ENCODE data around the gene EPHA3.

Gene EPHA3

GRCh38 chr3:89405593-89405992 is 298.2 kb downstream of the EPHA3 start:
- Histone ChIP-seq H3K4me3 (ENCODE audit: insufficient read depth, low read depth, low read length, poor library complexity, severe bottlenecking) (no peak overlapping the region), H3K9me3 (ENCODE audit: control insufficient read depth, low read length) (no peaks in the 10 kb centered on the region), H3K36me3 (ENCODE audit: control insufficient read depth, insufficient read depth, low read length) (no peaks in the 10 kb centered on the region), H3K4me1 (ENCODE audit: control insufficient read depth, insufficient read depth, low read length, poor library complexity, severe bottlenecking) (no peaks in the 10 kb centered on the region), H3K27me3 (replicated peaks; ENCODE audit: control insufficient read depth, insufficient read depth, low read length, poor library complexity, severe bottlenecking) (no peaks in the 10 kb centered on the region), H3K27ac (ENCODE audit: insufficient read depth, low read length, poor library complexity, severe bottlenecking) (no peak overlapping the region)
- no peak for DNase-seq

GRCh38 chr3:89411201-89411600 is 303.8 kb downstream of the EPHA3 start:
- Histone ChIP-seq H3K9me3 (ENCODE audit: control insufficient read depth, low read length) (no peaks in the 10 kb centered on the region), H3K27me3 (replicated peaks; ENCODE audit: control insufficient read depth, insufficient read depth, low read length, poor library complexity, severe bottlenecking) (no peaks in the 10 kb centered on the region), H3K27ac (ENCODE audit: insufficient read depth, low read length, poor library complexity, severe bottlenecking) (no peak overlapping the region), H3K4me3 (ENCODE audit: insufficient read depth, low read depth, low read length, poor library complexity, severe bottlenecking) (no peak overlapping the region), H3K36me3 (ENCODE audit: control insufficient read depth, insufficient read depth, low read length) (no peaks in the 10 kb centered on the region), H3K4me1 (ENCODE audit: control insufficient read depth, insufficient read depth, low read length, poor library complexity, severe bottlenecking) (no peaks in the 10 kb centered on the region)
- DNase-seq: no peak

GRCh38 chr3:89414270-89414669 is 306.8 kb downstream of the EPHA3 start:
- Histone ChIP-seq H3K4me1 (ENCODE audit: control insufficient read depth, insufficient read depth, low read length, poor library complexity, severe bottlenecking) (no peaks in the 10 kb centered on the region), H3K27me3 (replicated peaks; ENCODE audit: control insufficient read depth, insufficient read depth, low read length, poor library complexity, severe bottlenecking) (no peaks in the 10 kb centered on the region), H3K4me3 (ENCODE audit: insufficient read depth, low read depth, low read length, poor library complexity, severe bottlenecking) (no peak overlapping the region), H3K9me3 (ENCODE audit: control insufficient read depth, low read length) (no peaks in the 10 kb centered on the region), H3K27ac (ENCODE audit: insufficient read depth, low read length, poor library complexity, severe bottlenecking) (no peak overlapping the region), H3K36me3 (ENCODE audit: control insufficient read depth, insufficient read depth, low read length) (no peaks in the 10 kb centered on the region)
- no peak for DNase-seq

- Histone ChIP-seq H3K4me3 (ENCODE audit: insufficient read depth, low read depth, low read length, poor library complexity, severe bottlenecking) (no peak overlapping the region), H3K27me3 (replicated peaks; ENCODE audit: control insufficient read depth, insufficient read depth, low read length, poor library complexity, severe bottlenecking) (no peaks in the 10 kb centered on the region), H3K27ac (ENCODE audit: insufficient read depth, low read length, poor library complexity, severe bottlenecking) (no peak overlapping the region), H3K9me3 (ENCODE audit: control insufficient read depth, low read length) (no peaks in the 10 kb centered on the region), H3K36me3 (ENCODE audit: control insufficient read depth, insufficient read depth, low read length) (no peaks in the 10 kb centered on the region), H3K4me1 (ENCODE audit: control insufficient read depth, insufficient read depth, low read length, poor library complexity, severe bottlenecking) (no peaks in the 10 kb centered on the region)
- DNase-seq: no peak
Measured at GRCh38 chr3:89419647-89420241, 312.3 kb downstream of the EPHA3 start.

- Histone ChIP-seq H3K9me3 (ENCODE audit: control insufficient read depth, low read length) (no peaks in the 10 kb centered on the region), H3K27me3 (replicated peaks; ENCODE audit: control insufficient read depth, insufficient read depth, low read length, poor library complexity, severe bottlenecking) (no peaks in the 10 kb centered on the region), H3K36me3 (ENCODE audit: control insufficient read depth, insufficient read depth, low read length) (no peaks in the 10 kb centered on the region), H3K4me1 (ENCODE audit: control insufficient read depth, insufficient read depth, low read length, poor library complexity, severe bottlenecking) (no peaks in the 10 kb centered on the region), H3K27ac (ENCODE audit: insufficient read depth, low read length, poor library complexity, severe bottlenecking) (no peak overlapping the region), H3K4me3 (ENCODE audit: insufficient read depth, low read depth, low read length, poor library complexity, severe bottlenecking) (no peak overlapping the region)
- no peak for DNase-seq
Measured at GRCh38 chr3:89426060-89426459, 318.6 kb downstream of the EPHA3 start.

GRCh38 chr3:89434621-89435380 is 327.4 kb downstream of the EPHA3 start:
- no peak overlapping the region for H3K27ac ChIP-seq (ENCODE audit: insufficient read depth, low read length, poor library complexity, severe bottlenecking)
- H3K27me3 ChIP-seq (replicated peaks; ENCODE audit: control insufficient read depth, insufficient read depth, low read length, poor library complexity, severe bottlenecking): no peaks in the 10 kb centered on the region
- no peak for DNase-seq

GRCh38 chr3:89436846-89437245 is 329.4 kb downstream of the EPHA3 start:
- no peaks in the 10 kb centered on the region for H3K36me3 ChIP-seq (ENCODE audit: control insufficient read depth, insufficient read depth, low read length)
- no peaks in the 10 kb centered on the region for H3K9me3 ChIP-seq (ENCODE audit: control insufficient read depth, low read length)
- H3K27me3 ChIP-seq (replicated peaks; ENCODE audit: control insufficient read depth, insufficient read depth, low read length, poor library complexity, severe bottlenecking): no peaks in the 10 kb centered on the region
- no peak for DNase-seq
- H3K4me1 ChIP-seq (ENCODE audit: control insufficient read depth, insufficient read depth, low read length, poor library complexity, severe bottlenecking): no peaks in the 10 kb centered on the region
- H3K27ac ChIP-seq (ENCODE audit: insufficient read depth, low read length, poor library complexity, severe bottlenecking): no peak overlapping the region
- H3K4me3 ChIP-seq (ENCODE audit: insufficient read depth, low read depth, low read length, poor library complexity, severe bottlenecking): no peak overlapping the region

More at GRCh38 chr3:89434621-89435380, 327.4 kb downstream of the EPHA3 start:
- Histone ChIP-seq H3K4me1 (ENCODE audit: control insufficient read depth, insufficient read depth, low read length, poor library complexity, severe bottlenecking) (no peaks in the 10 kb centered on the region), H3K36me3 (ENCODE audit: control insufficient read depth, insufficient read depth, low read length) (no peaks in the 10 kb centered on the region), H3K4me3 (ENCODE audit: insufficient read depth, low read depth, low read length, poor library complexity, severe bottlenecking) (no peak overlapping the region), H3K9me3 (ENCODE audit: control insufficient read depth, low read length) (no peaks in the 10 kb centered on the region)

- Histone ChIP-seq H3K27me3 (replicated peaks; ENCODE audit: control insufficient read depth, insufficient read depth, low read length, poor library complexity, severe bottlenecking) (no peaks in the 10 kb centered on the region), H3K36me3 (ENCODE audit: control insufficient read depth, insufficient read depth, low read length) (no peaks in the 10 kb centered on the region), H3K9me3 (ENCODE audit: control insufficient read depth, low read length) (no peaks in the 10 kb centered on the region), H3K27ac (ENCODE audit: insufficient read depth, low read length, poor library complexity, severe bottlenecking) (no peak overlapping the region), H3K4me3 (ENCODE audit: insufficient read depth, low read depth, low read length, poor library complexity, severe bottlenecking) (no peak overlapping the region), H3K4me1 (ENCODE audit: control insufficient read depth, insufficient read depth, low read length, poor library complexity, severe bottlenecking) (no peaks in the 10 kb centered on the region)
- no peak for DNase-seq
Measured at GRCh38 chr3:89440386-89440785, 333.0 kb downstream of the EPHA3 start.

- no peaks in the 10 kb centered on the region for H3K27me3 ChIP-seq (replicated peaks; ENCODE audit: control insufficient read depth, insufficient read depth, low read length, poor library complexity, severe bottlenecking)
- no peak overlapping the region for H3K27ac ChIP-seq (ENCODE audit: insufficient read depth, low read length, poor library complexity, severe bottlenecking)
- no peaks in the 10 kb centered on the region for H3K9me3 ChIP-seq (ENCODE audit: control insufficient read depth, low read length)
- DNase-seq: no peak
- H3K4me1 ChIP-seq (ENCODE audit: control insufficient read depth, insufficient read depth, low read length, poor library complexity, severe bottlenecking): no peaks in the 10 kb centered on the region
- no peaks in the 10 kb centered on the region for H3K36me3 ChIP-seq (ENCODE audit: control insufficient read depth, insufficient read depth, low read length)
- H3K4me3 ChIP-seq (ENCODE audit: insufficient read depth, low read depth, low read length, poor library complexity, severe bottlenecking): no peak overlapping the region
Measured at GRCh38 chr3:89441141-89441540, 333.7 kb downstream of the EPHA3 start.

- no peaks in the 10 kb centered on the region for H3K4me1 ChIP-seq (ENCODE audit: control insufficient read depth, insufficient read depth, low read length, poor library complexity, severe bottlenecking)
- no peak overlapping the region for H3K4me3 ChIP-seq (ENCODE audit: insufficient read depth, low read depth, low read length, poor library complexity, severe bottlenecking)
- no peaks in the 10 kb centered on the region for H3K27me3 ChIP-seq (replicated peaks; ENCODE audit: control insufficient read depth, insufficient read depth, low read length, poor library complexity, severe bottlenecking)
- H3K9me3 ChIP-seq (ENCODE audit: control insufficient read depth, low read length): no peaks in the 10 kb centered on the region
- DNase-seq: no peak
- H3K27ac ChIP-seq (ENCODE audit: insufficient read depth, low read length, poor library complexity, severe bottlenecking): no peak overlapping the region
- H3K36me3 ChIP-seq (ENCODE audit: control insufficient read depth, insufficient read depth, low read length): no peaks in the 10 kb centered on the region
Measured at GRCh38 chr3:89446593-89446992, 339.2 kb downstream of the EPHA3 start.

Data from effector memory CD4-positive, alpha-beta T cell (primary cell).